ENCODE results near the gene FBXO30.

DNA sequence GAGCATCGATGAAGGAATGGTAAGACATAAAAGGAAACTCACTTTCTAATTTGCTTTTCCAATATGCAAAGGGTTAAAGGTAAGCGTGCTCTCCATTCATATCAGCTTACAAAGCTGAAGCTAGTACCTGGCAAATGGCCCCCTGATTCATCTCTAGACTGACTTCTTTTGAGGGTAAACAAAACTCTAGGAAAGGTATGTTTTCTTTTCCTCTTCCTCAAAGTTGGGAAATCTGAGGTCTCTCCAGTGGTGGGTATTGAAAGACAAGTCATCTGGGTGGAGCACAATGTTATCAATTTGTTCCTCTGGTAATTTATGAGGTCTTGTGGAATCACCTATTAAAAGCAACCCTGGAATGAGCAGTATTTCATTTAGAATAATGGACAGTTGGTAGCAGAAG, 7.9 kb upstream of the FBXO30 start:
- TF ChIP-seq, protein P1, sequence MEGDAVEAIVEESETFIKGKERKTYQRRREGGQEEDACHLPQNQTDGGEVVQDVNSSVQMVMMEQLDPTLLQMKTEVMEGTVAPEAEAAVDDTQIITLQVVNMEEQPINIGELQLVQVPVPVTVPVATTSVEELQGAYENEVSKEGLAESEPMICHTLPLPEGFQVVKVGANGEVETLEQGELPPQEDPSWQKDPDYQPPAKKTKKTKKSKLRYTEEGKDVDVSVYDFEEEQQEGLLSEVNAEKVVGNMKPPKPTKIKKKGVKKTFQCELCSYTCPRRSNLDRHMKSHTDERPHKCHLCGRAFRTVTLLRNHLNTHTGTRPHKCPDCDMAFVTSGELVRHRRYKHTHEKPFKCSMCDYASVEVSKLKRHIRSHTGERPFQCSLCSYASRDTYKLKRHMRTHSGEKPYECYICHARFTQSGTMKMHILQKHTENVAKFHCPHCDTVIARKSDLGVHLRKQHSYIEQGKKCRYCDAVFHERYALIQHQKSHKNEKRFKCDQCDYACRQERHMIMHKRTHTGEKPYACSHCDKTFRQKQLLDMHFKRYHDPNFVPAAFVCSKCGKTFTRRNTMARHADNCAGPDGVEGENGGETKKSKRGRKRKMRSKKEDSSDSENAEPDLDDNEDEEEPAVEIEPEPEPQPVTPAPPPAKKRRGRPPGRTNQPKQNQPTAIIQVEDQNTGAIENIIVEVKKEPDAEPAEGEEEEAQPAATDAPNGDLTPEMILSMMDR (IDR thresholded peaks at IDR 0.05; ENCODE audit: low read length) = no peak
- TF ChIP-seq EZH2 (optimal IDR thresholded peaks at IDR 0.05; ENCODE audit: low read depth, low read length) (no peak), EZH2phosphoT487 (IDR thresholded peaks at IDR 0.05; ENCODE audit: low read length) (no peak)
